ENCODE results near the gene RHBDF1. TPM values are rescaled to one million over a fixed set of nuclear protein-coding genes. Genes with fewer than 3 reads are reported as not detected.

RHBDF1 gene
- total and polyA plus RNA-seq, 10 of the 15 experiments (the other 5 are each of a cell fraction or from before 2014, with no cell fraction given), result 0.04 to 0.85 (median 0.36) TPM; not detected in 3

- POLR2A ChIA-PET, result interaction anchor here (2.4 kb wide), 1 partner anchor 16 kb away, joined by 18 read pairs; the partner anchor contains the start of genes POLR3K and SNRNP25
- H3K4me2 ChIP-seq (ENCODE audit: control insufficient read depth, insufficient read depth), result no peak overlapping the region
- no peak overlapping the region for H2AFZ ChIP-seq (ENCODE audit: control insufficient read depth, low read depth, low read length)
- H3K79me2 ChIP-seq (ENCODE audit: control insufficient read depth, insufficient read depth, low read length), result no peaks in the 10 kb centered on the region
- DNase-seq (ENCODE audit: low read depth, low spot score) (no peak), ATAC-seq (no peak), FAIRE-seq (no peak)
- intact Hi-C loops (cut with micrococcal nuclease; ENCODE audit: unreplicated experiment), result no loop called here
- 33% methylated on average over 5 of the region's 5 CpGs for WGBS (ENCODE audit: insufficient coverage, insufficient replicate concordance, low lambda C conversion rate, missing lambda C conversion rate)
- TF ChIP-seq ZZZ3 (IDR thresholded peaks at IDR 0.05; ENCODE audit: control insufficient read depth, insufficient read length, low read depth), result no peak
- no peak for TF ChIP-seq MTA2 (IDR thresholded peaks at IDR 0.05; ENCODE audit: low read depth)
- no peak for TF ChIP-seq TAF1 (IDR thresholded peaks at IDR 0.05; ENCODE audit: borderline replicate concordance, low read depth, low read length)
- TF ChIP-seq SMAD1 (IDR thresholded peaks at IDR 0.05; ENCODE audit: low read depth, partially characterized antibody), result no peak
- TF ChIP-seq BCLAF1 (IDR thresholded peaks at IDR 0.05), result no peak
- no peak for TF ChIP-seq POLR2AphosphoS5 (IDR thresholded peaks at IDR 0.05; ENCODE audit: low read length)
- no peak for TF ChIP-seq MEF2A (IDR thresholded peaks at IDR 0.05; ENCODE audit: insufficient read depth, low read depth, low read length)
- TF ChIP-seq RELA (IDR thresholded peaks at IDR 0.05; ENCODE audit: borderline replicate concordance, partially characterized antibody), result no peak
- no peak for TF ChIP-seq RB1 (IDR thresholded peaks at IDR 0.05; ENCODE audit: borderline replicate concordance)
- TF ChIP-seq E2F8 (IDR thresholded peaks at IDR 0.05; ENCODE audit: low read depth, partially characterized antibody), result no peak
- TF ChIP-seq, protein P1, sequence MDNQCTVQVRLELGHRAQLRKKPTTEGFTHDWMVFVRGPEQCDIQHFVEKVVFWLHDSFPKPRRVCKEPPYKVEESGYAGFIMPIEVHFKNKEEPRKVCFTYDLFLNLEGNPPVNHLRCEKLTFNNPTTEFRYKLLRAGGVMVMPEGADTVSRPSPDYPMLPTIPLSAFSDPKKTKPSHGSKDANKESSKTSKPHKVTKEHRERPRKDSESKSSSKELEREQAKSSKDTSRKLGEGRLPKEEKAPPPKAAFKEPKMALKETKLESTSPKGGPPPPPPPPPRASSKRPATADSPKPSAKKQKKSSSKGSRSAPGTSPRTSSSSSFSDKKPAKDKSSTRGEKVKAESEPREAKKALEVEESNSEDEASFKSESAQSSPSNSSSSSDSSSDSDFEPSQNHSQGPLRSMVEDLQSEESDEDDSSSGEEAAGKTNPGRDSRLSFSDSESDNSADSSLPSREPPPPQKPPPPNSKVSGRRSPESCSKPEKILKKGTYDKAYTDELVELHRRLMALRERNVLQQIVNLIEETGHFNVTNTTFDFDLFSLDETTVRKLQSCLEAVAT (IDR thresholded peaks at IDR 0.05), result no peak
- TF ChIP-seq NRF1 (conservative IDR thresholded peaks at IDR 0.05; ENCODE audit: low read depth, low read length), result no peak
- no peak for TF ChIP-seq YY1 (IDR thresholded peaks at IDR 0.05; ENCODE audit: low read depth, low read length)
- TF ChIP-seq ASH2L (IDR thresholded peaks at IDR 0.05; ENCODE audit: borderline replicate concordance, low read depth), result no peak
- SMC1A ChIA-PET (ENCODE audit: uncharacterized antibody, unreplicated experiment), result interaction anchor here (2.7 kb wide), 1 partner anchor 16 kb away, joined by 10 read pairs; the partner anchor contains the start of genes POLR3K and SNRNP25
- H3K9ac ChIP-seq (ENCODE audit: control insufficient read depth, insufficient read depth, low read length), result no peak overlapping the region
- H3K9me3 ChIP-seq (replicated peaks; ENCODE audit: control insufficient read depth, insufficient read depth, low read length), result no peaks in the 10 kb centered on the region
- no TSS peak for BruUV-seq (replicated peaks)
- no peaks in the 10 kb centered on the region for H4K20me1 ChIP-seq (ENCODE audit: control insufficient read depth, insufficient read depth)
- in situ Hi-C loops (cut with MboI), result no loop called here
- CTCF ChIA-PET, result interaction anchor here (2.4 to 3.4 kb wide), 3 partner anchors 16 to 59 kb away, joined by 14 to 19 read pairs (median 16); partner anchors contain the start of genes POLR3K and SNRNP25
- RAD21 ChIA-PET (ENCODE audit: unreplicated experiment), result interaction anchor here (3.2 kb wide), 1 partner anchor 16 kb away, joined by 22 read pairs; the partner anchor contains the start of genes POLR3K and SNRNP25
- H3K4me1 ChIP-seq (ENCODE audit: control insufficient read depth, insufficient read depth, low read length), result peaks cover 34% of the 10 kb centered on the region
- no peak overlapping the region for H3K4me3 ChIP-seq
- no peaks in the 10 kb centered on the region for H3K27me3 ChIP-seq (replicated peaks in 1 of 2; ENCODE audit: control insufficient read depth in 2 of 2, insufficient read depth in 2 of 2, low read length in 1 of 2)
- peaks cover 2 to 11% of the 10 kb centered on the region in 2 experiments; a peak in 3 of 4 replicates for H3K36me3 ChIP-seq (ENCODE audit: control insufficient read depth in 2 of 2, insufficient read depth in 2 of 2, low read length in 1 of 2)
- no peak overlapping the region for H3K27ac ChIP-seq (ENCODE audit: control insufficient read depth, insufficient read depth)
These were observed 34.9 kb downstream of the RHBDF1 start for GRCh38 chr16:37511-37910.
